Lung (tissue), 12 donors: ENCODE data around the gene C19orf33. TPM values are rescaled to one million over a fixed set of nuclear protein-coding genes. Genes with fewer than 3 reads are reported as not detected.

Source experiments
- ATAC-seq: fragments of 200-7000 bp; cut with Tn5 transposase; one replicate; pipeline ENCODE4 v1.9.1; 2020; ENCODE audit warnings: moderate number of reproducible peaks; ENCODE audit not compliant: insufficient read depth, low FRiP score
- DNase-seq, 3 donors: peaks; one replicate each; pipeline ENCODE4 v3.0.0-alpha.2; 2013 to 2017
- H3K27ac ChIP-seq, 2 donors: one replicate each; pipeline ENCODE4 v1.5.1; 2013; ENCODE audit warnings: mild to moderate bottlenecking in 2 of 2, moderate library complexity in 2 of 2, control low read depth in 1 of 2, inconsistent platforms in 1 of 2, low read depth in 1 of 2, low read length in 1 of 2
- H3K27me3 ChIP-seq, 3 donors: one replicate each; pipeline ENCODE4 v1.5.1; 2013; ENCODE audit warnings: low read length in 2 of 3; ENCODE audit not compliant: control insufficient read depth in 3 of 3, insufficient read depth in 3 of 3
- H3K36me3 ChIP-seq, 4 donors: one replicate each; pipeline ENCODE4 v1.5.1; 2013; ENCODE audit warnings: low read length in 4 of 4, mild to moderate bottlenecking in 1 of 4, moderate library complexity in 1 of 4; ENCODE audit not compliant: control insufficient read depth in 4 of 4, insufficient read depth in 4 of 4
- H3K4me1 ChIP-seq, 5 donors: one replicate each; pipeline ENCODE4 v1.5.1; 2013; ENCODE audit warnings: low read length in 5 of 5, mild to moderate bottlenecking in 2 of 5, moderate library complexity in 1 of 5; ENCODE audit not compliant: control insufficient read depth in 5 of 5, insufficient read depth in 5 of 5
- H3K4me3 ChIP-seq: one replicate; pipeline ENCODE4 v1.5.1; 2013; ENCODE audit warnings: mild to moderate bottlenecking, control low read depth, moderate library complexity
- H3K9ac ChIP-seq, 2 donors: one replicate each; pipeline ENCODE4 v1.5.1; 2013; ENCODE audit warnings: low read length in 2 of 2, control low read depth in 1 of 2; ENCODE audit not compliant: insufficient read depth in 1 of 2
- H3K9me3 ChIP-seq, 4 donors: one replicate each; pipeline ENCODE4 v1.5.1; 2013; ENCODE audit warnings: low read length in 3 of 4, mild to moderate bottlenecking in 1 of 4, moderate library complexity in 1 of 4; ENCODE audit not compliant: control insufficient read depth in 4 of 4, insufficient read depth in 3 of 4
- WGBS, 2 donors: extraction: QIAGEN DNeasy Blood & Tissue Kit; methylation state at CpG; one replicate each; pipeline ENCODE4 v1.1.7; 2013; 5-methylcytosine and 5-hydroxymethylcytosine counted together
- polyA plus RNA-seq, 2 donors: library from polyadenylated mRNA; stranded (reverse); fragments of 200-250 nt; gene quantifications; one replicate each; pipeline ENCODE4 v1.2.1, GENCODE V29; 2013
- total RNA-seq, 2 donors: library from RNA; depleted of rRNA in 1 of 2; stranded (reverse); fragments of >200 nt in 1 of 2; gene quantifications; one replicate each; pipeline ENCODE4 v1.2.1, GENCODE V29; 2014 to 2021
- TF ChIP-seq, protein P1 (sequence below): IDR thresholded peaks from 2 replicates; pipeline ENCODE4 v1.5.1; 2012; ENCODE audit warnings: mild to moderate bottlenecking; ENCODE audit errors: control extremely low read depth, extremely low read depth
- donor health status: control.
- donor health status: control.
- donor health status: Bipolar disorder and iron deficiency.
- donor health status: healthy.
- donor health status: DM: yes; HTN: yes; CAD: no.

C19orf33 gene
- total and polyA plus RNA-seq, 4 donors = 32.0 to 687 (median 131) TPM

DNA sequence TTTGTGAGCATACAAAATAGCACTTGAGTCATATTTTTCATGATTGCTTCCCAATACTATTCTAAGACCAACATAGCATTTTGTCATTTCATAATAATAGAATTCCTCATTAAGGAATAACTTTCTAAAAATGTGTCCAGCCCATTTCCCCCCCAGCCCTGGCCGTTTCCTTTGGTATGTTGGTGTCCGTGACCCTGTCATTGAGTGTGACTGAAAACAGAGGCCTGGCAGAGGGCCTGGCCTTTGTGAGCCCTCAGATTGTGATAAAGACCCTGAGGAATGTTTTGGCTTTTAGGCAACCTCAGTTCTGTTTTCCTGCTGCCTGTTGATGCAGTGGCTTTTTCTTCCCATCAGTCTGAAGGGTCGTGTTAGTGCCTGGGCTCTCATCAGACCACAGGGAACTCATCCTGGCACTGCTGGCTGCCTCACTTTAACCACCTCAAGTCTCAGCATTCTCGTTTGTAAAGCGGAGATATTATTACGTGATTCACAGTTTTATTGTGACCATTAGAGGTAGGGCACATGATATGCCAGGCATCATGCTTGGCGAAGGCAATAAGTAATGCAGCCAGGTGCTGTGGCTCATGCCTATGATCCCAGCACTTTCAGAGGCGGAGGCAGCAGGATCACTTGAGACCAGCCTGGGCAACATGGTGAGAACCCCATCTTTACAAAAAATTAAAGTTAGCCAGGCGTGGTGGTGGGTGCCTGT lies 25.9 kb upstream of the C19orf33 start:
- peaks cover 6 to 36% (median 22%) of the 10 kb centered on the region in 5 donors for H3K4me1 ChIP-seq
- H3K4me3 ChIP-seq = no peak overlapping the region
- ATAC-seq (peak; percentile 37), DNase-seq (peak; percentile 89 to 94 (median 90))
- H3K9ac ChIP-seq = peak overlapping the region in 1 of 2 donors; percentile 70
- TF ChIP-seq, protein P1, sequence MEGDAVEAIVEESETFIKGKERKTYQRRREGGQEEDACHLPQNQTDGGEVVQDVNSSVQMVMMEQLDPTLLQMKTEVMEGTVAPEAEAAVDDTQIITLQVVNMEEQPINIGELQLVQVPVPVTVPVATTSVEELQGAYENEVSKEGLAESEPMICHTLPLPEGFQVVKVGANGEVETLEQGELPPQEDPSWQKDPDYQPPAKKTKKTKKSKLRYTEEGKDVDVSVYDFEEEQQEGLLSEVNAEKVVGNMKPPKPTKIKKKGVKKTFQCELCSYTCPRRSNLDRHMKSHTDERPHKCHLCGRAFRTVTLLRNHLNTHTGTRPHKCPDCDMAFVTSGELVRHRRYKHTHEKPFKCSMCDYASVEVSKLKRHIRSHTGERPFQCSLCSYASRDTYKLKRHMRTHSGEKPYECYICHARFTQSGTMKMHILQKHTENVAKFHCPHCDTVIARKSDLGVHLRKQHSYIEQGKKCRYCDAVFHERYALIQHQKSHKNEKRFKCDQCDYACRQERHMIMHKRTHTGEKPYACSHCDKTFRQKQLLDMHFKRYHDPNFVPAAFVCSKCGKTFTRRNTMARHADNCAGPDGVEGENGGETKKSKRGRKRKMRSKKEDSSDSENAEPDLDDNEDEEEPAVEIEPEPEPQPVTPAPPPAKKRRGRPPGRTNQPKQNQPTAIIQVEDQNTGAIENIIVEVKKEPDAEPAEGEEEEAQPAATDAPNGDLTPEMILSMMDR = no peak
- 52 to 83% methylated on average over 9 of the region's 9 CpGs for WGBS, 2 donors
- no peaks in the 10 kb centered on the region for H3K27me3 ChIP-seq
- H3K27ac ChIP-seq = peak overlapping the region; percentile 81 to 86
- H3K36me3 ChIP-seq = no peaks in the 10 kb centered on the region
- no peaks in the 10 kb centered on the region for H3K9me3 ChIP-seq

DNA sequence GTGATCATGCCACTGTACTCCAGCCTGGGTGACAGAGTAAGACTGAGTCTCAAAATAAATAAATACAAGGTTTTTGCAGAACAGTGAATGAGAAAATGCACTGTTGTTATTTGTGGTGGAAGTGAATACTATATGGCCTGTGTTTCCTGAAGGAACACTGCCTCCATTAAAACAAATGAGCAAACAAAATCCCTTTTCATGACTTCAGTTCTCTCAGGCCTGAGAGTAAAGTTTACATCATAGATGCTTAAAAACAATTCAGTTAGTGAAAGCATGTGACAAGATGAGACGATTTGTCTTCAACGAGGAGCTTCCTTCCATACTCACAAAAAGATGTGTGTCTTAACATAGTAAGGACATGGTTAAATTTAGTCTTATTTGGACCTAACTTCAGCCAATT lies 25.3 kb upstream of the C19orf33 start:
- no peak for DNase-seq
- peaks cover 6 to 36% (median 26%) of the 10 kb centered on the region in 5 donors for H3K4me1 ChIP-seq
- no peaks in the 10 kb centered on the region for H3K9me3 ChIP-seq
- TF ChIP-seq, protein P1 = no peak
- WGBS, 2 donors = 50 to 65% methylated on average over 2 of the region's 2 CpGs
- no peaks in the 10 kb centered on the region for H3K36me3 ChIP-seq
- peak overlapping the region; percentile 81 to 86 for H3K27ac ChIP-seq
- H3K4me3 ChIP-seq = no peak overlapping the region
- no peaks in the 10 kb centered on the region for H3K27me3 ChIP-seq
- no peak for ATAC-seq
- peak overlapping the region in 1 of 2 donors; percentile 43 for H3K9ac ChIP-seq

GRCh38 chr19:38280030-38280921 lies 23.8 kb upstream of the C19orf33 start:
- Histone ChIP-seq H3K27me3 (no peaks in the 10 kb centered on the region), H3K36me3 (peaks cover 0 to 2% (median 0%) of the 10 kb centered on the region in 4 donors), H3K4me3 (no peak overlapping the region), H3K9me3 (no peaks in the 10 kb centered on the region), H3K9ac (peak overlapping the region in 1 of 2 donors; percentile 14), H3K4me1 (peaks cover 6 to 31% (median 22%) of the 10 kb centered on the region in 5 donors), H3K27ac (peak overlapping the region in 1 of 2 donors; percentile 20)
- peak in 1 of 3 donors; percentile 46 for DNase-seq
- TF ChIP-seq, protein P1 = no peak
- WGBS, 2 donors = 73 to 87% methylated on average over 17 of the region's 17 CpGs
- ATAC-seq = no peak
